Thyroid gland (tissue), 4 donors: ENCODE data around the gene ZCRB1. TPM values are rescaled to one million over a fixed set of nuclear protein-coding genes. Genes with fewer than 3 reads are reported as not detected.

Experiments
- DNase-seq, 2 donors: peaks; one replicate each; pipeline ENCODE4 v3.0.0-alpha.2; 2019
- H3K27ac ChIP-seq, 3 donors: fragments of 200-600 bp; sonication (generic); 1 replicate in 2 of 3; 2 replicates in 1 of 3; pipeline ENCODE4 v1.5.1; 2016 to 2019; ENCODE audit warnings: mild to moderate bottlenecking in 1 of 3, moderate library complexity in 1 of 3
- H3K27me3 ChIP-seq: fragments of 200-600 bp; sonication (generic); one replicate; pipeline ENCODE4 v1.5.1; 2019
- H3K36me3 ChIP-seq, 2 donors: fragments of 200-600 bp; sonication (generic); one replicate each; pipeline ENCODE4 v1.5.1; 2016 to 2019
- H3K4me1 ChIP-seq, 2 donors: fragments of 200-600 bp; sonication (generic); one replicate each; pipeline ENCODE4 v1.5.1; 2017 to 2019
- H3K4me3 ChIP-seq, 3 donors: fragments of 200-600 bp; sonication (generic); replicated peaks in 1 of 3; 1 replicate in 2 of 3; 2 replicates in 1 of 3; pipeline ENCODE4 v1.5.1; 2016; ENCODE audit warnings: mild to moderate bottlenecking in 1 of 3
- H3K9me3 ChIP-seq: fragments of 200-600 bp; sonication (generic); one replicate; pipeline ENCODE4 v1.5.1; 2017
- POLR2A ChIP-seq, 2 donors: fragments of 450-650 bp; IDR thresholded peaks; one replicate each; pipeline ENCODE4 v1.6.1; 2017; ENCODE audit warnings: antibody characterized with exemption in 2 of 2, mild to moderate bottlenecking in 2 of 2, moderate library complexity in 1 of 2
- WGBS, 2 donors: methylation state at CpG; one replicate each; pipeline ENCODE4 v1.1.5; 2017; 5-methylcytosine and 5-hydroxymethylcytosine counted together
- intact Hi-C: fragments of 100-400 bp; cut with DNase I; formaldehyde crosslinking; loops from one replicate; pipeline ENCODE4 v1.15.1; 2023
- total RNA-seq, 4 donors: library from RNA; depleted of rRNA; stranded (reverse); fragments of >200 nt; gene quantifications; one replicate each; pipeline ENCODE4 v1.2.3, GENCODE V29; 2016
- TF ChIP-seq, protein P1 (sequence below), 6 experiments: fragments of 200-600 bp in 3 of 6; fragments of 450-650 bp in 3 of 6; sonication (generic) in 3 of 6; IDR thresholded peaks; one replicate each; pipeline ENCODE4 v1.5.1; 2016 to 2019; ENCODE audit warnings: antibody characterized with exemption in 6 of 6, mild to moderate bottlenecking in 2 of 6, inconsistent platforms in 1 of 6, moderate library complexity in 1 of 6

Gene ZCRB1
- total RNA-seq, 4 donors from 2014 or later = 30.7 to 42.3 (median 34.9) TPM

DNA sequence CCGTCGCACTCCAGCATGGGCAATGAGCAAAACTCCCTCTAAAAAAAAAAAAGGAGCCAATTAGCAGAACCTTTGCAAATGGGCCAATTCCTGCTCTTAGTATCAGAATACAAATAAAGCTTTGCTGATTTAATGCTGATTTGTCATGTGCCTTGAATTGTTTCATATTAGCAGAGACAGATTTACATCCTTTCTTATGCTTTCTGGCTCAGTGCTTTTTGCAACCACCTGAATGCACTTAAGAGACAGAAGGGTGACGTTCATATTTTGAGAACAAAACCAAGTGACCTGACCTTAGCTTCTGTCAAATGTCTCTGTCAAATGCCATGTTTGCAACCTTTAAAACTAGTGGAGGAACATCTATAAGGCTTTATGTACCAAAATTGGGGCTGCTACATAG, 44.0 kb downstream of the ZCRB1 start:
- DNase-seq = no peak
- intact Hi-C loops = no loop called here
- 73% methylated on average over 3 of the region's 3 CpGs for WGBS, 2 donors
- no peaks in the 10 kb centered on the region for H3K36me3 ChIP-seq
- H3K27ac ChIP-seq = no peak overlapping the region
- no peaks in the 10 kb centered on the region for H3K4me1 ChIP-seq
- no peaks in the 10 kb centered on the region for H3K27me3 ChIP-seq
- H3K4me3 ChIP-seq = no peak overlapping the region
- no peak for TF ChIP-seq POLR2A (IDR thresholded peaks at IDR 0.05)
- TF ChIP-seq, protein P1, sequence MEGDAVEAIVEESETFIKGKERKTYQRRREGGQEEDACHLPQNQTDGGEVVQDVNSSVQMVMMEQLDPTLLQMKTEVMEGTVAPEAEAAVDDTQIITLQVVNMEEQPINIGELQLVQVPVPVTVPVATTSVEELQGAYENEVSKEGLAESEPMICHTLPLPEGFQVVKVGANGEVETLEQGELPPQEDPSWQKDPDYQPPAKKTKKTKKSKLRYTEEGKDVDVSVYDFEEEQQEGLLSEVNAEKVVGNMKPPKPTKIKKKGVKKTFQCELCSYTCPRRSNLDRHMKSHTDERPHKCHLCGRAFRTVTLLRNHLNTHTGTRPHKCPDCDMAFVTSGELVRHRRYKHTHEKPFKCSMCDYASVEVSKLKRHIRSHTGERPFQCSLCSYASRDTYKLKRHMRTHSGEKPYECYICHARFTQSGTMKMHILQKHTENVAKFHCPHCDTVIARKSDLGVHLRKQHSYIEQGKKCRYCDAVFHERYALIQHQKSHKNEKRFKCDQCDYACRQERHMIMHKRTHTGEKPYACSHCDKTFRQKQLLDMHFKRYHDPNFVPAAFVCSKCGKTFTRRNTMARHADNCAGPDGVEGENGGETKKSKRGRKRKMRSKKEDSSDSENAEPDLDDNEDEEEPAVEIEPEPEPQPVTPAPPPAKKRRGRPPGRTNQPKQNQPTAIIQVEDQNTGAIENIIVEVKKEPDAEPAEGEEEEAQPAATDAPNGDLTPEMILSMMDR (IDR thresholded peaks at IDR 0.05) = no peak
- H3K9me3 ChIP-seq = no peaks in the 10 kb centered on the region

DNA sequence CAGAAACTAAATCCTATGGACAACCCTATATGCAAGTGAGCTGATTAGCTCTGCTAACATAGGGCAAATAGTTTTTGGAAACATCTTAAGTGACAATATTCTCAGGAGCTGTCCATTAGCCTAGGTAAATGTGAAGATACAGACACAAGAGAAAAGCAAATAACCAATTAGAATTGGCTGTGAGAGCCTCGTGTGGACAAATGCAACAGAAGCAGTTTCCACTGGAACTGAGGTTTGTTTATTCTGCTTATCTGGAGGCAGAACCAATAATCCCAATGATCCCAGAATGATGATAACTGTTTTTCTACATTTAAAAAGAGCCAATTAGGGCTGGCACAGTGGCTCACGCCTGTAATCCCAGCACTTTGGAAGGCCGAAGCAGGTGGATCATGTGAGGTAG, 44.6 kb downstream of the ZCRB1 start:
- TF ChIP-seq POLR2A (IDR thresholded peaks at IDR 0.05) = no peak
- TF ChIP-seq, protein P1 (IDR thresholded peaks at IDR 0.05) = no peak

DNA sequence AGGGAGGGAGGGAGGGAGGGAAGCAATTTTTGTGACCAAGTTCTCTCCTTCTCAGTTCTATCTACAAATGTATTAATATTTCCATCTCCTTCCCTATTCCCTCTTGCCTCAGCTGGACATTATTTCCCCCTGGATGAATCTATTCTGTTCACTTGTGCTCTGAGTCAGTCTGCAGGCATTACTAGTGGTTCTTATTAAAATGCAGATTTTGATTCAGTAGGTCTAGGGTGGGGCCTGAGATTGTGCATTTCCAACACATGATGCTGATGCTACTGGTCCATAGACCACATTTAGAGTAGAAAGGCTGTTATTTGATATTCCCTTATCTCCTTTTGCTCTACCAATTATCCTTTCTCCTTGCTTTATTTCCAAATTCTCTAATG, 47.8 kb downstream of the ZCRB1 start:
- Histone ChIP-seq H3K27me3 (no peaks in the 10 kb centered on the region), H3K27ac (no peak overlapping the region), H3K4me3 (no peak overlapping the region), H3K36me3 (no peaks in the 10 kb centered on the region), H3K4me1 (no peaks in the 10 kb centered on the region), H3K9me3 (no peaks in the 10 kb centered on the region)
- TF ChIP-seq POLR2A (IDR thresholded peaks at IDR 0.05) = no peak
- TF ChIP-seq, protein P1 (IDR thresholded peaks at IDR 0.05) = no peak
- no peak for DNase-seq
- intact Hi-C loops = no loop called here

More for the DNA sequence above, 44.6 kb downstream of the ZCRB1 start:
- no peaks in the 10 kb centered on the region for H3K27me3 ChIP-seq
- no peak for DNase-seq
- intact Hi-C loops = no loop called here
- WGBS, 2 donors = 40 to 50% methylated on average over 3 of the region's 3 CpGs
- no peaks in the 10 kb centered on the region for H3K4me1 ChIP-seq
- no peaks in the 10 kb centered on the region for H3K9me3 ChIP-seq
- H3K27ac ChIP-seq = no peak overlapping the region
- no peak overlapping the region for H3K4me3 ChIP-seq
- H3K36me3 ChIP-seq = no peaks in the 10 kb centered on the region

DNA sequence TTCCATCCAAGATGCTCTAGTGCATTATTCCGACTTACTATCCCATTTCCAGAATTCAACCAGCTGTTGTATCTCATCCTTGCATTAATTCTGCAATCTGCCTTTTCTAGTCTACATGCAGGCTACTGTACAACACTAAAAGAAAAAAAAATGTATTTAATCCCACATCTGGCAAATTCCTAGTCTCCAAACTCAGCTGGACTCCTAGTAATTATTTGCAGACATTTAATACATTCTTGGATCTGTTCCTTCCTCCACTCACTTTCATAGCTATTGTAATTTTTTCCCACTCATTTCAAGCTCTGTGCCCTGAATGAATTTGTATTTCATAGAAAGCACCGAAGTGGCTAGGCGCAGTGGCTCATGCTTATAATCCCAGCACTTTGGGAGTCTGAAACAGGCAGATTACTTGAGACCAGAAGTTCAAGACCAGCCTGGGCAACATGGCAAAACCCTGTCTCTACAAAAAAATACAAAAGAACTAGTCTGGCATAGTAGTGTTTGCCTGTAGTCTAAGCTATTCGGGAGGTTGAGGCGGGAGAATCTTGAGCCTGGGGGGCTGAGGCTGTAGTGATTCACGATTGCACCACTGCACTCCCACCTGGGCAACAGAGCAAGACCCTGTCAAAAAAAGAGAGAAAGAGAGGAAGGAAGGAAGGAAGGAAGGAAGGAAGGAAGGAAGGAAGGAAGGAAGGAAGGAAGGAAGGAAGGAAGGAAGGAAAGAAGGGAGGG, 48.3 kb downstream of the ZCRB1 start:
- H3K4me3 ChIP-seq = no peak overlapping the region
- H3K36me3 ChIP-seq = no peaks in the 10 kb centered on the region
- no peaks in the 10 kb centered on the region for H3K9me3 ChIP-seq
- intact Hi-C loops = no loop called here
- H3K27me3 ChIP-seq = no peaks in the 10 kb centered on the region
- DNase-seq = no peak
- TF ChIP-seq, protein P1 (IDR thresholded peaks at IDR 0.05) = no peak
- TF ChIP-seq POLR2A (IDR thresholded peaks at IDR 0.05) = no peak
- WGBS, 2 donors = 78 to 83% methylated on average over 6 of the region's 6 CpGs
- no peaks in the 10 kb centered on the region for H3K4me1 ChIP-seq
- no peak overlapping the region for H3K27ac ChIP-seq

DNA sequence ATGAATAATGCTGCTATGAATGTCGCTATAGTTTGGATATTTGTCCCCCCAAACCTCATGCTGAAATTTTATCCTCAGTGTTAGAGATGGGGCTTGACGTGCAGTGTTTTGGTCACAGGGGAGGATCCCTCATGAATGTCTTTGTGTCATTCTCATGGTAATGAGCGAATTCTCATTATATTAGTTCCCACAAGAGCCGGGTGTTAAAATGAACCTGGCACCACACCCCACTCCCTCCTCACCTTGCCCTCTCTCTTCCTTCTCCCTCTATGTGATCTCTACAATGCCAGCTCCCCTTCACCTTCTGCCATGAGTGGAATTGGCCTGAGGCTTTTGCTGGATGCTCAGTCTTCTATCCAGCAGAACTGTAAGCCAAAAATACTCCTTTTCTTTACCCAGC, 50.4 kb downstream of the ZCRB1 start:
- Histone ChIP-seq H3K27ac (no peak overlapping the region), H3K27me3 (no peaks in the 10 kb centered on the region), H3K4me3 (no peak overlapping the region), H3K36me3 (no peaks in the 10 kb centered on the region), H3K9me3 (no peaks in the 10 kb centered on the region), H3K4me1 (no peaks in the 10 kb centered on the region)
- DNase-seq = no peak
- no peak for TF ChIP-seq POLR2A (IDR thresholded peaks at IDR 0.05)
- TF ChIP-seq, protein P1 (IDR thresholded peaks at IDR 0.05) = no peak
- WGBS, 2 donors = 92 to 93% methylated on average over 4 of the region's 4 CpGs
- intact Hi-C loops = no loop called here
